HuH-7 (cell line): ENCODE data around the gene UBE2E2.
"Not testable (repeated sequence)": the region's sequence is repeated elsewhere in the genome, so short reads cannot be mapped to it uniquely, and the experiment has no call there.

Source experiments
- DNase-seq: peaks from one replicate; pipeline ENCODE4 v3.0.0; 2011; ENCODE audit warnings: low spot score

UBE2E2 gene

DNA sequence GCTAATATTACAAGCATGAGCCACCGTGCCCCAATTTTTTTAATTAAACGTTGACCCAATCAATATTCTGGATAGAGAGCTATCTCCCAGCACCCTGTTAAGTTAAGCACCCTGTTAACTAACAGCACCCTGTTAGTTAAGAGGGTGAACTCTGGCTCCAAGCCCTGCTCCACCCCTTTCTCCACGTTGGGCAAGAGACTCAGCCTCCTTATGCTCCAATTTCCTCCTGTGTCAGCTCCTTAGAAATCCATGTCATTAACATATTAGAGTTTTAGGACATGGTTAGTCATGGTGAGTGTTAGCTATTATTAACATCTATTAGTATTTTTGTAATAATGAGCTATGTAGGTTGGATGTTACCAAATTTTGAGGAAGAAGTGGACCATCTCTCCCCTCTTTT lies 385.4 kb downstream of the UBE2E2 start:
- no peak for DNase-seq

DNA sequence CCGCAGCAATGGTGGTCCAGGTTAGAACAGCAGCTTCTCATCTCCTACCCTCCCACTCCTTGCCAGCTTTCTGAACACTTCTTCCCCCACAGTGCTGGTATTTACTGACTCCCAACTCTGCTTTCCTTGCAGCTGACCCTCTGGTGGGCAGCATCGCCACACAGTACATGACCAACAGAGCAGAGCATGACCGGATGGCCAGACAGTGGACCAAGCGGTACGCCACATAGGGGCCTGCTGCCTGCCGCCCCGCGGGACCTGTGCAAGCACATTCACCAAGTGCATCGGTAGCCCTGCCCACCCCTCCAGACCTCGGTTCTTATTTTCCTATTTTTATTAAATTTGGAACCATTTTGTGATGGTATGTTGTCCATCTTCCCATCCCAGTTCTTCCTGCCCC lies 386.5 kb downstream of the UBE2E2 start:
- no peak for DNase-seq

GRCh38 chr3:23590424-23591273 lies 387.5 kb downstream of the UBE2E2 start:
- DNase-seq, result no peak

GRCh38 chr3:23591374-23591773 lies 388.2 kb downstream of the UBE2E2 start:
- no peak for DNase-seq

- no peak for DNase-seq
Measured at GRCh38 chr3:23592961-23593931, 390.1 kb downstream of the UBE2E2 start.

DNA sequence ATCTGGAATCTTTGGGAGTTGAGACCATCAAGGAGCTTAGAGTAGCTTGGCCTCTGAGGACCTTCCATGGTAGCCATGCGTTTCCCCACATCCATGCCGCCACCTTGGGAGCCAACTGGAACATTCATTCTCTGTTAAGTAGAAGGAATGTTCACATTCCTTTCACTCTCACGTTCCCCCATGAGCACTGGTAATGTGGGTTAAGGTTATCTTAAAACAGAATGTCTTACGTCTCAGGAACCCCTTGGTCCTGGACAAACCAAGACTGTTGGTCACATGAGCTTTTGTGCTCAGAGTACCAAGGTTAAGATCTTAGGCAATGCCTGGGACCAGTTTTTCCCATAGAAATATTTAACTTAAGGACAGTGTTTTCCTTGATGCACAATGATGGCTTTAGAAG lies 390.9 kb downstream of the UBE2E2 start:
- DNase-seq, result no peak

- no peak for DNase-seq
Measured at GRCh38 chr3:23594894-23595670, 392.0 kb downstream of the UBE2E2 start.

- DNase-seq, result no peak
Measured at GRCh38 chr3:23595851-23596250, 392.7 kb downstream of the UBE2E2 start.

- DNase-seq, result no peak
Measured at GRCh38 chr3:23600167-23600871, 397.2 kb downstream of the UBE2E2 start.

GRCh38 chr3:23601091-23601822 lies 398.1 kb downstream of the UBE2E2 start:
- DNase-seq, result no peak

GRCh38 chr3:23602971-23603370 lies 399.8 kb downstream of the UBE2E2 start:
- DNase-seq, result no peak

DNA sequence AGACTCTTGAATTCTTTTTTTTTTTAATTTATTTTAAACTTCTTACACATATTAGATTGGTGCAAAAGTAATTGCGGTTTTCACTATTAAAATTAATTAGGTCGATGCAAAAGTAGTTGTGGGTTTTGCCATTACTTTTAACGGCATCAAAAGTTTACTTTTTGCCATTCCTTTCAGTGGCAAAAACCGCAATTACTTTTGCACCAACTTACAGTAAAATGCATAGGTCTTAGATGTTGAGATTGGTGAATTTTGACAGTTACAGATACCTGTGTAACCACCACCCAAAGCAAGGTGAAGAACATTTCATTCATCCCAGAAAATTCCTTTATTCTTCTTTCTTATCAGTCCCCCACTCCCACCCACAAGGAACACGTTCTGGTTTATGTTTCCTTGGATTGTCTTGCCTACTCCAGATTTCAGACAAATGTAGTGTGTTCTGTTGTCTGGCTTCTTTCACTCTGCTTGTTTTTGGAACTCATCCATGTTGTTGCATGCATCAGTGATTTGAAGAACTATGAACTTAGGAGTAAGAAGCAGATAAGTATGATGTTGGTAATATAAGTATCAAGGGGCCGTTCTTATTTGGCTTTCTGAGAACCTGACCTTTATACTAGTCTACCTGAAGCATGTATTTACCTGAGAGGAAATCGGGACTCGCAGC lies 404.2 kb downstream of the UBE2E2 start:
- DNase-seq, result no peak

DNA sequence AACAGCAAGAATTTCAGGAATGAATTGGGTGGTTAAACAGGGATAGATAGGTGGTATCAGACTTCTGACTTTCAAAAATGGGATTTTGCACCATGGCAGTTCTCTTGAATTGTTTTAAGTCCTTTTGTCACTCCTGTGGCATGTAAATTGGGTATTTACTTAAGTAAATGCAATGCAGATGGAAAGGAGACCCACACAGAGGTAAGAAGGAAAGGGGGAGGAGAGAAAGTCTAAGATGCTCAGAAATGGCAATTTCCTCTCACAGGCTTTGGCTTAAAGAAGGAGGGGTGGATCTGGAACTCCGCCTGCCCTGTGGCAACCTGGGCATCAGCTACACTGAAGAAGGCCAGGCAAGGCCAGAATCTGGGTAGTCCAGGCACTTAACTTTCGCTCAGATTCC lies 405.5 kb downstream of the UBE2E2 start:
- DNase-seq, result no peak

DNA sequence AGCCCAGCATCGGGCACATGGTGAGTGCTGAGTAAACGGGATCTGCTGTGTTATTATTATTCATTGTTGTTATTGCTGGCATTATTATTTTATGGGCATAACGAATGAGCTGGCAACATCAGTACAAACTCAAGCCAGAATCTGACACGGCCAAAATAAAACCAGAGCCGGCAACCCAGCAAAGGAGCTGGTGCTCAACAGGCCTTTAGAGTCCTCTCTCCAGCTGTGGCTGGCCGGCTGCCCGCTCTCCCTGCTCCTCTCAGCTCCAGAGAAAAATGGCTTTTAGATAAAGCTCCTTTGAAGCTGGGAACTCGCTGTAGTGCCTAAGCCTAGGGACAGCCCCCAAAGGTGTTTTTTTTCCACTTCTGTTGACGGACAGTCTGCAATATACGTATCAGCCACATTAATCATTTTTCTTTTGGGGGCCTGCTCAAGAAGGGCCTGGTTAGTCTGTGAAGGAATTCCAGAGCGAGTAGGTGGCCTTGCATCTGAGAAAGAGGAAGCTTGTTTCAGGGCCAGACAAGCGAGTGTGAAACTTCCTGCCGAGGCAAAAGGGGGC lies 408.7 kb downstream of the UBE2E2 start:
- no peak for DNase-seq

DNA sequence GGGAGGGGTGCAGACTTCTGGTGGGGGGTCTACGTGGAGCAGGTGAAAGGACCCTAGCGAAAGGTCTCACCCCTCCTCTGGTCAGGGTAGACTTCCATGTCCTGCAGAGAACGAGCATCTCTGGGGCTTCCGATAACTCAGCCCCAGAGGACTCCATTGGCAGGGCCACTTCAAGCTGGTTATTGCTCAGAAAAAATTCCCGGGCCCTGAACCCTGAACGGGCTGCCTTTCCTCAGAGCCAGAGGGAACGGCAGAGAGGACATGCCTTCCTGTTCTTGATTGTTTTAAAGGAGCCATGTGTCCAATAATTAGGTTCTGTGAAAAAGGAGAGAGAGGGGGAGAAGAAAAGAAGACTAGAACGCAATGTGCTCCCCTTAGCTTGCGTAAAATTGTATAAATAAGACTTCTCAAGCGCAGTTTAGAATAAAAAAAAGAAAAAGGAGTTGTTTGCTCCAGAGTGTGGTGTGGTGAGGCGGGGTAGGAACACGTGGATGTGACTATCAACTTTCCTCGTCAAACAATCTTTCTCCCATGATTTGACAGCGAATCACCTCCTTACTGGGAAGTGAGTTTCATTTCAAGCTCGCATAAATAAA lies 409.3 kb downstream of the UBE2E2 start:
- no peak for DNase-seq

DNA sequence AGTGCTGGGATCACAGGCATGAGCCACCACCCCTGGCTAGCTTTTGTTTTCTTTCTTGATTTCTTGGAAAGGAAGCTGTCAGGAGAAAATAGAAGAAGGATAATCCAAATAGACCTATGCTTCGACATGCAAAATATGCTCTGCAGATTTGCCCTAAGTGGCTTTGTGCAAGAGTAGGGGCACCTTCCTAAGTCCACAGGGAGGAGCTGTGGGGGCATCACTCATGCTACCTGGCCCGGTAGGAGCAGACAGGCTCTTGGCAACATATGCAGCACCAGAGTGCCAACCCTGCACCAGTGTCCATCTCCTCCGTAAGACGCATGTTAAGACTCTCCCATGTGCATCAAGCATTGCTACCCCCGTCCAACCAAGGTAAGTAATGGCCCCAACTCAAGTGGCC lies 411.9 kb downstream of the UBE2E2 start:
- no peak for DNase-seq

GRCh38 chr3:23618475-23618874 lies 415.3 kb downstream of the UBE2E2 start:
- not testable (repeated sequence) for DNase-seq

DNA sequence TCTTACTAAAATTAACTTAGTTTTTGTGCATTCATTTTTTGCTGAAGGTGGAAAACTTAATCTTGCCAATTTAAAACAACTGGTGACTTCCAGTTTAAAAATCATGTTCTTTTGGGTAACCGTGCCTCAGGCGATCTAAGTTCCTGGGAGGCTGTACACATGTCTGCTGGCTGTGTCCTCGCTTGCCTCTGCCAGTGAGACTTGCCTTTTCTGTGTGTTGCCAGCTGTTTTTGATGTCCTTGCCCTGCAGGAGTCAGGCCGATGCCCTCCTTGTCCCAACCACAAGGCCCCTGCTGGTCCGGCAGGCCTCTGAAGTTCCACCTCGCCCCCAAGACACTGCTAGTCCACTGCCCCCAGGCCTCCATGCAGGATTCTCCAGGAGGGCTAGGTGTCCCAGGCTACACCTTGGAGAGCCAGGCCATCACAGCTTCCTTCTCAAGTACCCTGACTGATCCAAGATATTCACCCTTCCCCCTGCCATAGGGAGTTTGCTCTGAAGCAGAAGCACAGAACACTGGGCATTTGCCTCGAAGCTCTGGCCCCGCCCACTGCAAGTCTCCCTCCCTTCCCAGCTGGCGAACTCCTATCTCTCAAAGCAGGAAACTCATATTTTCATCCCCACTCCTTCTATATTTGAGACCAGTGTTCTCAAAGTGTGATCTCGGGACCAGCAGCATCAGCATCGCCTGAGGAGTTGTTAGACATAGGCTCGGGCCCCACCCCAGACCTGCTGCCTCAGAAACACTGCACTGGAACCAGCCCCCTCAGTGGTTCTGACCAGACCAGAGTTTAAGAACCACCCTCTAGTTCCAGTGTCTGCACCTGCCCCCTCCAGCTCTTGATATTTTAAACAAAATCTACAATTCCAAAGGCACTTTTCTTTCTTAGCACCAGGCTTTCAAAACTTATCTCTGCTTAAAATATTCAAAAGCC lies 416.8 kb downstream of the UBE2E2 start:
- no peak for DNase-seq
